Activated CD4-positive, alpha-beta T cell treated with anti-CD3 and anti-CD28 coated beads, Interleukin-2, amount 50 U/mL, for 1 hour (primary cell): Measurements from ENCODE around the gene FHOD3.

ENCODE experiments used
- DNase-seq: peaks from one replicate; pipeline ENCODE4 v3.0.0-alpha.2; 2020

Gene FHOD3

GRCh38 chr18:36297417-36298125 lies at the start of gene FHOD3:
Gene FHOD3 (plus strand): TSS chr18:36297713. CDS start chr18:36297836, 123 bp downstream.
- DNase-seq = no peak

- DNase-seq = no peak
These were observed 48.1 kb upstream of the FHOD3 start for GRCh38 chr18:36249392-36249791.

- DNase-seq = no peak
These were observed 46.7 kb upstream of the FHOD3 start for GRCh38 chr18:36250827-36251226.

GRCh38 chr18:36255072-36255698 lies 42.3 kb upstream of the FHOD3 start:
- no peak for DNase-seq

GRCh38 chr18:36256094-36256493 lies 41.4 kb upstream of the FHOD3 start:
- no peak for DNase-seq

- DNase-seq = no peak
These were observed 34.5 kb upstream of the FHOD3 start for GRCh38 chr18:36262971-36263370.

- DNase-seq = no peak
These were observed 33.2 kb upstream of the FHOD3 start for GRCh38 chr18:36264283-36264682.

- DNase-seq = no peak
These were observed 32.5 kb upstream of the FHOD3 start for GRCh38 chr18:36265015-36265414.

- no peak for DNase-seq
These were observed 28.4 kb upstream of the FHOD3 start for GRCh38 chr18:36269157-36269556.

- no peak for DNase-seq
These were observed 26.4 kb upstream of the FHOD3 start for GRCh38 chr18:36271153-36271552.

GRCh38 chr18:36273347-36273746 lies 24.2 kb upstream of the FHOD3 start:
- DNase-seq = no peak

- no peak for DNase-seq
These were observed 23.3 kb upstream of the FHOD3 start for GRCh38 chr18:36274083-36274715.

GRCh38 chr18:36275561-36275960 lies 22.0 kb upstream of the FHOD3 start:
- DNase-seq = no peak

- DNase-seq = no peak
These were observed 18.5 kb upstream of the FHOD3 start for GRCh38 chr18:36279001-36279400.

GRCh38 chr18:36281936-36282335 lies 15.6 kb upstream of the FHOD3 start:
- DNase-seq = no peak

- DNase-seq = no peak
These were observed 14.1 kb upstream of the FHOD3 start for GRCh38 chr18:36283448-36283847.

- DNase-seq = no peak
These were observed 13.2 kb upstream of the FHOD3 start for GRCh38 chr18:36284268-36284667.

- peak; percentile 32 for DNase-seq
These were observed 12.7 kb upstream of the FHOD3 start for GRCh38 chr18:36284671-36285295.

GRCh38 chr18:36287653-36288052 lies 9.9 kb upstream of the FHOD3 start:
- no peak for DNase-seq

- no peak for DNase-seq
These were observed 8.8 kb upstream of the FHOD3 start for GRCh38 chr18:36288689-36289088.

GRCh38 chr18:36294031-36294430 lies 3.5 kb upstream of the FHOD3 start:
- no peak for DNase-seq

GRCh38 chr18:36295214-36295613 lies 2.3 kb upstream of the FHOD3 start:
- DNase-seq = no peak

GRCh38 chr18:36295880-36296301 lies 1.6 kb upstream of the FHOD3 start:
- DNase-seq = no peak
